Breast epithelium (tissue), 4 donors: ENCODE measurements around the gene CEP131. TPM values are rescaled to one million over a fixed set of nuclear protein-coding genes. Genes with fewer than 3 reads are reported as not detected.

ENCODE experiments used
- DNase-seq, 2 donors: peaks; one replicate each; pipeline ENCODE4 v3.0.0-alpha.2; 2019; ENCODE audit warnings: low spot score in 2 of 2
- H3K27ac ChIP-seq, 2 donors: fragments of 200-600 bp; sonication (generic) in 1 of 2; one replicate each; pipeline ENCODE4 v1.5.1; 2016 to 2019; ENCODE audit warnings: mild to moderate bottlenecking in 1 of 2
- H3K27me3 ChIP-seq, 2 donors: fragments of 200-600 bp; sonication (generic) in 1 of 2; one replicate each; pipeline versions ENCODE4 v1.5.1 to v1.6.0; 2017 to 2019; ENCODE audit warnings: control low read depth in 1 of 2, mild to moderate bottlenecking in 1 of 2
- H3K36me3 ChIP-seq: fragments of 200-600 bp; one replicate; pipeline ENCODE4 v1.5.1; 2019
- H3K4me1 ChIP-seq, 2 donors: fragments of 200-600 bp; sonication (generic); one replicate each; pipeline ENCODE4 v1.5.1; 2016 to 2019; ENCODE audit warnings: control low read depth in 1 of 2
- H3K4me3 ChIP-seq, 3 donors: fragments of 200-600 bp; sonication (generic); 1 replicate in 2 of 3; 2 replicates in 1 of 3; pipeline ENCODE4 v1.5.1; 2016 to 2019; ENCODE audit warnings: mild to moderate bottlenecking in 3 of 3, moderate library complexity in 2 of 3
- H3K9me3 ChIP-seq, 2 donors: fragments of 200-600 bp; sonication (generic) in 1 of 2; one replicate each; pipeline ENCODE4 v1.5.1; 2016 to 2019; ENCODE audit warnings: control low read depth in 1 of 2
- CTCF ChIP-seq, 3 donors: fragments of 450-650 bp; IDR thresholded peaks; one replicate each; pipeline ENCODE4 v1.5.1; 2016 to 2017; ENCODE audit warnings: antibody characterized with exemption in 3 of 3, mild to moderate bottlenecking in 3 of 3, moderate library complexity in 3 of 3
- POLR2A ChIP-seq: fragments of 450-650 bp; IDR thresholded peaks from one replicate; pipeline ENCODE4 v1.6.1; 2016; ENCODE audit warnings: antibody characterized with exemption, mild to moderate bottlenecking, moderate library complexity
- POLR2AphosphoS5 ChIP-seq, 3 donors: sonication (generic); formaldehyde crosslinking; IDR thresholded peaks; one replicate each; pipeline ENCODE4 v1.6.1; 2017; ENCODE audit warnings: antibody characterized with exemption in 3 of 3
- intact Hi-C: fragments of 100-400 bp; cut with DNase I; formaldehyde crosslinking; loops from one replicate; pipeline ENCODE4 v1.15.1; 2023; ENCODE audit warnings: low total_unique reads
- total RNA-seq, 3 donors: library from RNA; depleted of rRNA; stranded (reverse); fragments of >200 nt; gene quantifications; one replicate each; pipeline ENCODE4 v1.1.0, GENCODE V29; 2016

The CEP131 gene
- total RNA-seq, 3 donors from 2014 or later: 6.9 to 12.8 (median 9.7) TPM

GRCh38 chr17:81184555-81184954 is 38.2 kb downstream of the CEP131 start:
- Histone ChIP-seq H3K9me3 (peaks cover 0 to 3% of the 10 kb centered on the region in 2 donors), H3K27ac (no peak overlapping the region), H3K36me3 (no peaks in the 10 kb centered on the region), H3K27me3 (peaks cover 0 to 9% of the 10 kb centered on the region in 2 donors), H3K4me3 (no peak overlapping the region), H3K4me1 (no peaks in the 10 kb centered on the region)
- no peak for DNase-seq
- intact Hi-C loops: loop anchor here (5.0 kb wide), 1 partner anchor 1972 kb away; no protein-coding TSS in a partner anchor
- TF ChIP-seq POLR2AphosphoS5 (IDR thresholded peaks at IDR 0.05): no peak
- no peak for TF ChIP-seq POLR2A
- no peak for TF ChIP-seq CTCF (IDR thresholded peaks at IDR 0.05)

DNA sequence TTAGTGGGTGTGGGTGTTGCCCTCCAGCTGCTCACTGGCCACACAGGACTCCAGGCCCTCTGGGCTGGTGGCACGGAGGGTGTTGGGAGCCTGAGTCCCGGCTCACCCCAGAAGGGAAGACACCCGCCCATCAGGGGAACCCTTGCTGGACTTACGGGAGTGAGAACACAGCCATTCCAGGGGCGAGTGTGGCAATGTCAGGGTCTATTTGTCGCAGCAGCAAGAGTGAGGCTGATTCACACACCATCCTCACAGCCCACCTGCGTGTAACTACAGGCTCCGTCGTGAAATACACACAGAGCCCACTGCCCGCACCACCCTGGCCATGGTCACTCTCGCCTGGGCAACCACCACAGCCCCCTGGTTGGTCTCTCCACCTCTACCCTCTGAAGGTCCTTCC is 39.0 kb downstream of the CEP131 start:
- peaks cover 0 to 9% of the 10 kb centered on the region in 2 donors for H3K27me3 ChIP-seq
- H3K4me3 ChIP-seq: no peak overlapping the region
- no peak for TF ChIP-seq POLR2AphosphoS5 (IDR thresholded peaks at IDR 0.05)
- H3K36me3 ChIP-seq: no peaks in the 10 kb centered on the region
- intact Hi-C loops: loop anchor here (5.0 kb wide), 1 partner anchor 1972 kb away; no protein-coding TSS in a partner anchor
- no peak for DNase-seq
- H3K4me1 ChIP-seq: no peaks in the 10 kb centered on the region
- H3K9me3 ChIP-seq: peaks cover 0 to 3% of the 10 kb centered on the region in 2 donors
- no peak overlapping the region for H3K27ac ChIP-seq

DNA sequence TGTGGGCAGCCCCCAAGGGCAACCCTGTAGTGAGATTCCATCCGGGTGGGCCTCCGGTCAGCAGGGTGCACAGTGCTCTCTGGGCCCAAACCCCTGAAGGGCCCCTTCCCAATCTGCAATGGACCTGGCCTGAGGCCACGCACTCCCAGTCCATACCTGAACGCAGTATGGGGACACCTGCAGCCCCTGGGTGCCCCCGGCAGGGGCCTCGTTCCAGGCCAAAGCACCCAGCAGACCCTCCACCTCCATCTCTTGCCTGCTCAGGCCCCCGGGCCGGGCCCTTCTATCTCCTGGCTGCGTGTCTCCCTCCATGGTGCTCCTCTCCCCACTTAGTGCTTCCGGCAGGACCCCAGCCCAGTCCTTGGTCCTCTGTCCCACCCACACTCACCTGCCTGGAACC is 39.4 kb downstream of the CEP131 start:
- TF ChIP-seq CTCF (IDR thresholded peaks at IDR 0.05) (no peak), POLR2AphosphoS5 (IDR thresholded peaks at IDR 0.05) (no peak), POLR2A (no peak)
- intact Hi-C loops: loop anchor here (5.0 kb wide), 1 partner anchor 1971 kb away; no protein-coding TSS in a partner anchor
- Histone ChIP-seq H3K27me3 (peaks cover 0 to 9% of the 10 kb centered on the region in 2 donors), H3K4me1 (no peaks in the 10 kb centered on the region), H3K27ac (no peak overlapping the region), H3K9me3 (peaks cover 0 to 3% of the 10 kb centered on the region in 2 donors), H3K4me3 (no peak overlapping the region), H3K36me3 (no peaks in the 10 kb centered on the region)
- no peak for DNase-seq

DNA sequence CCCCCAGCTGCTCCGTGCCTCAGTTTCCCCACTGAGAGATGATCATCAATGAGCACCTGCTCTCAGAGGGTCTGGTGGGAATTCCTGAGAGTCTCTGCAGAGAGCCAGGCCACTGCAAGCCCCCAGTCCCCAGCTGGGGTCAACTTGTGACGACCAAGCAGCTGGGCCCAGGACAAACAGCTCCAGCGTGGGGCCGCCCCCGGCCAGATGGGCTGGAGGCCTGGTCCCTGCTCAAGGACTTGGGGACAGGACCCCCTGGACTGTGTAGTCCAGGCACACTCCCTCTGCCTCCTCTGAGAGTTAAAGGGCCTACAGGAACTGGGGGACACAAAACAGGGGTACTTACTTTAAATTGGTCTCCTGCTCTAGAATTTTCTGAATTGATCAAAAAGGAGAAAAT is 40.2 kb downstream of the CEP131 start:
- H3K4me3 ChIP-seq: no peak overlapping the region
- no peaks in the 10 kb centered on the region for H3K36me3 ChIP-seq
- intact Hi-C loops: loop anchor here (5.0 kb wide), 1 partner anchor 1970 kb away; no protein-coding TSS in a partner anchor
- H3K27me3 ChIP-seq: peaks cover 0 to 9% of the 10 kb centered on the region in 2 donors
- no peaks in the 10 kb centered on the region for H3K4me1 ChIP-seq
- DNase-seq: no peak
- peaks cover 0 to 3% of the 10 kb centered on the region in 2 donors for H3K9me3 ChIP-seq
- H3K27ac ChIP-seq: no peak overlapping the region
- TF ChIP-seq POLR2AphosphoS5 (IDR thresholded peaks at IDR 0.05) (no peak), POLR2A (no peak), CTCF (IDR thresholded peaks at IDR 0.05) (no peak)

DNA sequence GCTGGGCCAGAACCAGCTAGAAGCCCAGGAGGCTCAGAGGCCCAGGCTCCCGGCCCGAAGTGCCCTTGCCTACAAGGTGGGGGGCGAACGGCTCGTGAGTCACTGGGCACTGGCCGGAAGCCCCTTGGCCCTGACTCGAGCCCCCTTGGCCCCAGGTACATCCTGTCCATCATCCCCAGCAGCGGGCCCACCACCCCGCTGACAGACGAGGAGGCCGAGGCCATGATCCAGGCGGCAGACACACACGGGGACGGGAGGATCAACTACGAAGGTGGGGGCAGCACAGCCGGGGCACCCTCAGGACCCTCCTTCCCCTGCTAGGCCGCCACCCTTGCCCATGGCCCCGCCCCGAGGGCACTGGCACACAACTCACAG is 41.0 kb downstream of the CEP131 start:
- no peaks in the 10 kb centered on the region for H3K36me3 ChIP-seq
- peaks cover 0 to 3% of the 10 kb centered on the region in 2 donors for H3K9me3 ChIP-seq
- H3K27me3 ChIP-seq: peaks cover 0 to 9% of the 10 kb centered on the region in 2 donors
- DNase-seq: no peak
- H3K4me1 ChIP-seq: no peaks in the 10 kb centered on the region
- intact Hi-C loops: loop anchor here (5.0 kb wide), 1 partner anchor 1969 kb away; no protein-coding TSS in a partner anchor
- no peak overlapping the region for H3K27ac ChIP-seq
- H3K4me3 ChIP-seq: no peak overlapping the region
- TF ChIP-seq POLR2A (no peak), POLR2AphosphoS5 (IDR thresholded peaks at IDR 0.05) (no peak), CTCF (IDR thresholded peaks at IDR 0.05) (no peak)
